ENCODE data around the gene UTF1. TPM values are rescaled to one million over a fixed set of nuclear protein-coding genes. Genes with fewer than 3 reads are reported as not detected.

Gene UTF1
- total and polyA plus RNA-seq, 11 donors: not detected

- Histone ChIP-seq H3K4me1 (peaks cover 0 to 7% (median 0%) of the 10 kb centered on the region in 12 donors), H3K27me3 (peaks cover 25 to 71% (median 50%) of the 10 kb centered on the region in 9 donors), H3K36me3 (no peaks in the 10 kb centered on the region), H3K27ac (no peak overlapping the region), H3K9me3 (no peaks in the 10 kb centered on the region), H3K4me3 (peak overlapping the region in 6 of 12 donors; percentile 5 to 32 (median 21))
- ATAC-seq (no peak), DNase-seq (no peak)
- intact Hi-C loops (cut with DNase I): no loop called here
- WGBS, 4 donors: 32 to 46% (median 40%) methylated on average over 11 to 25 of the region's 25 CpGs
- TF ChIP-seq POLR2A (IDR thresholded peaks at IDR 0.05) (no peak), CTCF (IDR thresholded peaks at IDR 0.05) (no peak)
These were observed 5.2 kb upstream of the UTF1 start for GRCh38 chr10:133224756-133225372.

- Histone ChIP-seq H3K27ac (no peak overlapping the region), H3K27me3 (peaks cover 32 to 72% (median 50%) of the 10 kb centered on the region in 9 donors), H3K36me3 (no peaks in the 10 kb centered on the region), H3K4me3 (no peak overlapping the region), H3K9me3 (no peaks in the 10 kb centered on the region), H3K4me1 (peaks cover 0 to 16% (median 0%) of the 10 kb centered on the region in 12 donors)
- intact Hi-C loops (cut with DNase I): no loop called here
- DNase-seq (no peak), ATAC-seq (no peak)
- no peak for TF ChIP-seq CTCF (IDR thresholded peaks at IDR 0.05)
- TF ChIP-seq POLR2A (IDR thresholded peaks at IDR 0.05): no peak
- 83 to 89% (median 85%) methylated on average over 21 to 23 of the region's 23 CpGs for WGBS, 4 donors
These were observed 4.3 kb upstream of the UTF1 start for GRCh38 chr10:133225707-133226191.

GRCh38 chr10:133226251-133226808 lies 3.7 kb upstream of the UTF1 start:
- Histone ChIP-seq H3K4me1 (peaks cover 0 to 18% (median 0%) of the 10 kb centered on the region in 12 donors), H3K36me3 (no peaks in the 10 kb centered on the region), H3K27ac (no peak overlapping the region), H3K27me3 (peaks cover 32 to 70% (median 53%) of the 10 kb centered on the region in 9 donors), H3K4me3 (no peak overlapping the region), H3K9me3 (no peaks in the 10 kb centered on the region)
- DNase-seq (no peak), ATAC-seq (no peak)
- TF ChIP-seq POLR2A (IDR thresholded peaks at IDR 0.05) (no peak), CTCF (IDR thresholded peaks at IDR 0.05) (no peak)
- WGBS, 4 donors: 52 to 68% (median 58%) methylated on average over 22 to 30 of the region's 30 CpGs
- intact Hi-C loops (cut with DNase I): no loop called here

- DNase-seq (no peak), ATAC-seq (peak in 1 of 4 donors; percentile 17)
- Histone ChIP-seq H3K9me3 (no peaks in the 10 kb centered on the region), H3K36me3 (no peaks in the 10 kb centered on the region), H3K4me1 (peaks cover 0 to 18% (median 0%) of the 10 kb centered on the region in 12 donors), H3K27me3 (peaks cover 42 to 77% (median 61%) of the 10 kb centered on the region in 9 donors), H3K4me3 (no peak overlapping the region), H3K27ac (no peak overlapping the region)
- WGBS, 4 donors: 83 to 90% (median 87%) methylated on average over 21 of the region's 21 CpGs
- intact Hi-C loops (cut with DNase I): no loop called here
- TF ChIP-seq POLR2A (IDR thresholded peaks at IDR 0.05) (no peak), CTCF (IDR thresholded peaks at IDR 0.05) (no peak)
These were observed 2.8 kb upstream of the UTF1 start for GRCh38 chr10:133227256-133227655.
